ENCODE results near the gene FALEC.

Gene FALEC

DNA sequence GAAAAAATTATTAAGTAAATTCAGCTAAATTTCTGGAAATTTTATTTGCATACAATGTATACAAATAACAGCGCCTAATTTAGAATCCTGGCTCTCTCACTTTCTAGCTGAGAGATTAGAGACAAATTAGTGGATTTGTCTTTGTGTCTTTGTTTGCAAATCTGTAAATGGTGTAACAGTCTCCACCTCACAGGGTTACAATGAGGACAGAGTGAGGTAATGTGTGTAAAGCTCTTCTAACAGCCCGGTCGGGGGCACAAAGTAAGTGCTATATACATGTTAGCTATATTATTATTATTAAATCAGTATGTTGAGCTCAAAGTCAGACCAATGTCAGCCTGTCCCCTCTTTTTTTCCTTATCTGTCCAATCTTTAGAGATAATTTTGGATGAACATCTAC lies 28.7 kb downstream of the FALEC start:
- DNase-seq (ENCODE audit: low read depth) = peak; percentile 27
- no peak overlapping the region for H3K4me3 ChIP-seq (replicated peaks; ENCODE audit: low read depth, low read length)
- TF ChIP-seq, protein P1, sequence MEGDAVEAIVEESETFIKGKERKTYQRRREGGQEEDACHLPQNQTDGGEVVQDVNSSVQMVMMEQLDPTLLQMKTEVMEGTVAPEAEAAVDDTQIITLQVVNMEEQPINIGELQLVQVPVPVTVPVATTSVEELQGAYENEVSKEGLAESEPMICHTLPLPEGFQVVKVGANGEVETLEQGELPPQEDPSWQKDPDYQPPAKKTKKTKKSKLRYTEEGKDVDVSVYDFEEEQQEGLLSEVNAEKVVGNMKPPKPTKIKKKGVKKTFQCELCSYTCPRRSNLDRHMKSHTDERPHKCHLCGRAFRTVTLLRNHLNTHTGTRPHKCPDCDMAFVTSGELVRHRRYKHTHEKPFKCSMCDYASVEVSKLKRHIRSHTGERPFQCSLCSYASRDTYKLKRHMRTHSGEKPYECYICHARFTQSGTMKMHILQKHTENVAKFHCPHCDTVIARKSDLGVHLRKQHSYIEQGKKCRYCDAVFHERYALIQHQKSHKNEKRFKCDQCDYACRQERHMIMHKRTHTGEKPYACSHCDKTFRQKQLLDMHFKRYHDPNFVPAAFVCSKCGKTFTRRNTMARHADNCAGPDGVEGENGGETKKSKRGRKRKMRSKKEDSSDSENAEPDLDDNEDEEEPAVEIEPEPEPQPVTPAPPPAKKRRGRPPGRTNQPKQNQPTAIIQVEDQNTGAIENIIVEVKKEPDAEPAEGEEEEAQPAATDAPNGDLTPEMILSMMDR (IDR thresholded peaks at IDR 0.05; ENCODE audit: low read length, missing control alignments) = no peak

DNA sequence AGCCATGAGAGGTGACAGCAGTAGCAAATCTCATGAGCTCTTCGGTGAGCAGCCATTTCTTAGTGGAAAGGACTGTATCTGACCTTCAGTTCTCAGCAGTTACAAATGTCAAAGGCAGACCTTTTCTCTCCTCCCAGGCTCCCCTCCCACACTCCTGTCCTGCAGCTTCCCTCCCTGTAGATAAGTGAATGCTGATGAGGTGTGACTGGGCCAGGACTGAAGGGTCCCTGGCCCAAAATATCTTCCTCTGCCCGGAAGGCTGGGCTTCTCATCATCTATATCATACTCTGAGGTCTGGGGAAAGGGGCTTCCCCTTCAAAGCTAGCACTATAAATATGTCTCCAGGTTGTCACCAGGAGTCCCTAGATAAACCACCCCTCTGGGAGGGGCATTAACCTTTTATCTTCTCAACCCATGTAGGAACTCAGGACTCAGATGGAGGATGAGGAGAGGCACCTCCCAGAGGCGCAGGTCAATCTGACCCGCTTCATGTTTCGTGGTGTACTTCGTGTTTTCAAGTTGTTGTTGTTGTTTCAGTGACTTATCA lies 30.0 kb downstream of the FALEC start:
- TF ChIP-seq, protein P1 (IDR thresholded peaks at IDR 0.05; ENCODE audit: low read length, missing control alignments) = no peak
- DNase-seq (ENCODE audit: low read depth) = no peak
- H3K4me3 ChIP-seq (replicated peaks; ENCODE audit: low read depth, low read length) = no peak overlapping the region

DNA sequence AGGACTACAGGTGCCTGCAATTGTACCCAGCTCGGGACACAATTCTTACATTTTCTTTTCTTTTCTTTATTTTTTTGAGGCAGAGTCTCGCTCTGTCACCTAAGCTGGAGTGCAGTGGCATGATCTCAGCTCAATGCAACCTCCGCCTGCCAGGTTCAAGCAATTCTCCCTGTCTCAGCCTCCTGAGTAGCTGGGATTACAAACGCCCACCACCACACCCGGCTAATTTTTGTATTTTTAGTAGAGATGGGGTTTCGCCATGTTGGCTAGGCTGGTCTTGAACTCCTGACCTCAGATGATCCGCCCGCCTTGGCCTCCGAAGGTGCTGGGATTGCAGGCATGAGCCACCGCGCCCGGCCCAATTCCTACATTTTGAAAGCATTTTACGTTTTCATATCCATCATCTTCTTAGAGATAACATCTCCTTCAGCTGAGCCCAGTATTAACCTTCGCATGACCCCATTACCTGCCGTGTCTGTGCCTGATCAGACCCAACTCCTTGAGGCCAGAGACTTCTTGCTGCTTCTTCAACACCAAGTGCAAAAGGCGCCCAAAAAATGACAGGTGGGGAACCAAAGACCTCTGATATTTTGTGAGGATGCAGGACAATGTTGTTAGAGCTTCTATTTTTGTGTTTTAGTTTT lies 30.9 kb downstream of the FALEC start:
- no peak overlapping the region for H3K4me3 ChIP-seq (replicated peaks; ENCODE audit: low read depth, low read length)
- TF ChIP-seq, protein P1 (IDR thresholded peaks at IDR 0.05; ENCODE audit: low read length, missing control alignments) = no peak
- DNase-seq (ENCODE audit: low read depth) = no peak

DNA sequence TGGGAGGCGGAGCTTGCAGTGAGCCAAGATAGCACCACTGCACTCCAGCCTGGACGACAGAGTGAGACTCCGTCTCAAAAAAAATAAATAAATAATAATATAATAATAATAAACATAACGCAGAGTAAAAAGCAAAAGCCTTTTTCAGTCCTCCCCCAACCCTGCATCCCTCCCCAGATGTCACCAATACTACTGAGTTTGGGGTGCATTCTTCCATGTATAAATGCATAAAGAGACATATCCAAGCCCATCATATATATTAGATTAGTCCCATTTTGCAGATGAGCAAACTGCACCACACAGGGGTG lies 32.7 kb downstream of the FALEC start:
- TF ChIP-seq, protein P1 (IDR thresholded peaks at IDR 0.05; ENCODE audit: low read length, missing control alignments) = no peak

DNA sequence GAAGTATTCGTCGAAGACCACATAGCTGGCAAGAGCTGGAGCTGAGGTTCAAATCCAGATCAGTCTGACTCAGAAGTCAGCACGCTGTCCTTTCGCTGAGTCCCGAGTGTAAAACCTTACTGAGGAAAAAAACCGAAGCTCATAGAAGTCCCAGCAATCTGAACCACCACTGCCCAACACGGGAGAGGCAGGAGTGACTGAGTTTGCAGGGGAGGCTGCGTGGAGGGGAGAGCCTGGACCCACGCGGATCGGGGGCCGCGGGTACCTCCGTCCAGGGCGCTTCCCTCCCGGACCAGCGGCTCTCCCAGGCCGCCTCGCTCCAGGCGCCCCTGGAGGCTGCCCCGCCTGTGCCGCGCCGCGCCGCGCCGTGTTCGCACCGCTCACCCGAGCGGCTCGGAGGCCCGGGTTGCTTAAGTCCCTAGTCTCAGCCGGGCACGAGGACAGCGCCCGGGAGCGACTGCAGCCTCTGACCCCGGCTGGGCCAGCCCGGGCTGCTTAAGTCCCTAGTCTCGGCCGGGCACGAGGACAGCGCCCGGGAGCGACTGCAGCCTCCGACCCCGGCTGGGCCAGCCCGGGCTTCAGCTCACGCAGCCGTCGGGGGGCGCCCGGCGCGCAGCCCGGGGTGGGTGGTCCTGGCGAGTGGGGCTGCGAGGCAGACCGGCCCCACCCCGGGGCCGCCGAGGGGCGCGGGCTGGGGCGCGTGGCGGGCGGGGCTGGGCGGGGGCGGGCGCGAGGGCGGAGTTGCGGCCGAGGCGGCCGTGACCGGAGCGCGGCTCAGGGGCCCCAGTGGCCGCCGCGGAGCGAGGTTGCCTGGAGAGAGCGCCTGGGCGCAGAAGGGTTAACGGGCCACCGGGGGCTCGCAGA lies 33.3 kb downstream of the FALEC start, which contains the start of gene ADAMTSL4:
ADAMTSL4 (plus strand) TSS at position 777 of the 864 bp plus-strand sequence. CDS start 2,881 bp downstream, outside the sequence.
- TF ChIP-seq, protein P1 (IDR thresholded peaks at IDR 0.05; ENCODE audit: low read length, missing control alignments) = no peak
- peak; percentile 77 for DNase-seq (ENCODE audit: low read depth)

More for the DNA sequence above, 32.7 kb downstream of the FALEC start:
- peak overlapping the region; percentile 61 for H3K4me3 ChIP-seq (replicated peaks; ENCODE audit: low read depth, low read length)
- no peak for DNase-seq (ENCODE audit: low read depth)

DNA sequence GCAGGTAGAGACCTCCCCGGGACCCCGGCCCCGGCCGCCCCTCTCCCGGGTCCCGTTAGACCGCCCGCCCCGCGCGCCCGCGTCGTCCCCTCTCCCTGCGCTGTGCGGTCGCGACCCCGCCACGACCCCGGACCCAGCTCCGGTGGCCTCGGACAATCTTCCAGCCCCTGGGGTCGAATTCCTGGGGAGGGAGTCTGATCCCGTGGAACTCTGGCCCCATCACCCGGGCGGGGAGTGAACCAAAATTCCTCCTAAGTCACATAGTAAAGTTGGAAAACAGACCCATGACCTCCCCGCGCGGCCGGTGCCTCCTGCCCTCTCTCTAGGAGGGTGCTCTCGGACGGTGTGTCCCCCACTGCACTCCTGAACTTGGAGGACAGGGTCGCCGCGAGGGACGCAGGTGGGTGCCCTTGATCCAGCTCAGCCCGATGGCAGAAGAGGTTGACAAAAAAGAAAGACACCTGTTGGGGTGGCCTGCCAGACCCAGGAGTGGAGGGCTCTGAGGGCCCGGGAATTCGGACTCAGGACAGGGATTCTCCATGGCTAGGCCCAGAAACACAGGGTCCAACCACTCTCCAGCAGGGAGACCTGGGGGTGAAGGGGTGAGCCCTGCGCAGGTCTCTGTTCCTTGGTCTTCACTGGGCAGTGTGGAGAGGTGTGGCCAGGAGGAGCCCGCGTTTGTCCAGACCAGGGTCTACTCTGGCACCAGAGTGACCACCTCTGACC lies 34.1 kb downstream of the FALEC start:
- TF ChIP-seq, protein P1 (IDR thresholded peaks at IDR 0.05; ENCODE audit: low read length, missing control alignments) = no peak
- H3K4me3 ChIP-seq (replicated peaks; ENCODE audit: low read depth, low read length) = peak overlapping the region; percentile 61
- peak; percentile 33 for DNase-seq (ENCODE audit: low read depth)

More for the DNA sequence above, 33.3 kb downstream of the FALEC start, which contains the start of gene ADAMTSL4:
- H3K4me3 ChIP-seq (replicated peaks; ENCODE audit: low read depth, low read length) = peak within 1 kb of the TSS; percentile 61

All from fibroblast of pulmonary artery (primary cell).